Astrocyte of the spinal cord (primary cell): ENCODE data around the gene FDX1.
A peak's percentile ranks its signal among the peaks of the same experiment; 100 is the strongest.

Experiments used
- DNase-seq: peaks from one replicate; pipeline ENCODE4 v3.0.0; 2011; ENCODE audit warnings: low read depth, low spot score
- H3K4me3 ChIP-seq: 2 replicates; pipeline ENCODE4 v1.5.1; 2011; ENCODE audit warnings: low read depth, mild to moderate bottlenecking, low read length, moderate library complexity
- in situ Hi-C: cut with HindIII; loops from 2 replicates; pipeline ENCODE4 v1.10.0; 2017; ENCODE audit warnings: low sequenced_read_pairs
- TF ChIP-seq, protein P1 (sequence below): IDR thresholded peaks from 2 replicates; pipeline ENCODE4 v1.5.1; 2012; ENCODE audit warnings: low read depth, mild to moderate bottlenecking, low read length, inconsistent platforms

FDX1 gene

GRCh38 chr11:110490886-110491285 is 61.1 kb downstream of the FDX1 start:
- TF ChIP-seq, protein P1, sequence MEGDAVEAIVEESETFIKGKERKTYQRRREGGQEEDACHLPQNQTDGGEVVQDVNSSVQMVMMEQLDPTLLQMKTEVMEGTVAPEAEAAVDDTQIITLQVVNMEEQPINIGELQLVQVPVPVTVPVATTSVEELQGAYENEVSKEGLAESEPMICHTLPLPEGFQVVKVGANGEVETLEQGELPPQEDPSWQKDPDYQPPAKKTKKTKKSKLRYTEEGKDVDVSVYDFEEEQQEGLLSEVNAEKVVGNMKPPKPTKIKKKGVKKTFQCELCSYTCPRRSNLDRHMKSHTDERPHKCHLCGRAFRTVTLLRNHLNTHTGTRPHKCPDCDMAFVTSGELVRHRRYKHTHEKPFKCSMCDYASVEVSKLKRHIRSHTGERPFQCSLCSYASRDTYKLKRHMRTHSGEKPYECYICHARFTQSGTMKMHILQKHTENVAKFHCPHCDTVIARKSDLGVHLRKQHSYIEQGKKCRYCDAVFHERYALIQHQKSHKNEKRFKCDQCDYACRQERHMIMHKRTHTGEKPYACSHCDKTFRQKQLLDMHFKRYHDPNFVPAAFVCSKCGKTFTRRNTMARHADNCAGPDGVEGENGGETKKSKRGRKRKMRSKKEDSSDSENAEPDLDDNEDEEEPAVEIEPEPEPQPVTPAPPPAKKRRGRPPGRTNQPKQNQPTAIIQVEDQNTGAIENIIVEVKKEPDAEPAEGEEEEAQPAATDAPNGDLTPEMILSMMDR = no peak
- peak; percentile 20 for DNase-seq
- in situ Hi-C loops = no loop called here
- no peak overlapping the region for H3K4me3 ChIP-seq

- TF ChIP-seq, protein P1 = no peak
- in situ Hi-C loops = no loop called here
- no peak overlapping the region for H3K4me3 ChIP-seq
- no peak for DNase-seq
Observed at GRCh38 chr11:110491577-110492320, 62.0 kb downstream of the FDX1 start.

DNA sequence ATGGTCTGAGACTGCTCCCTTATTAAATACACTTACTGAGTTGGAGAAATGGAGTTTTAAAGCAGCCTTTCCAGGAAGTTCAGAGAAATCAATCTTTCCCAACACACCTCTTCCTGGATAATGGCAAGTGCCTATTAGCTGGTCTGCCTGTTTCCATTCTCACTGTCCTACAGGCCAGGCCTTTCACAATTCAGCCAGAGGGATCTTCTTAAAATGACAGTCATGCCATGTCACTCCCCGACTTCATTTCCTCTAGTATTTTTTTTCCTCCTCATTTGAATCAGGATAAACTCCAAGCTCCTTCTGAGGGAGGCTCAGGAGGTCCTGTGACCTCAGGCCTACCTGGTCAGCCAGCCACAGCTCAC is 62.6 kb downstream of the FDX1 start:
- no peak for DNase-seq
- TF ChIP-seq, protein P1 = no peak
- in situ Hi-C loops = no loop called here
- H3K4me3 ChIP-seq = no peak overlapping the region

- H3K4me3 ChIP-seq = no peak overlapping the region
- in situ Hi-C loops = no loop called here
- TF ChIP-seq, protein P1 = no peak
- DNase-seq = no peak
Observed at GRCh38 chr11:110493346-110493745, 63.6 kb downstream of the FDX1 start.

- TF ChIP-seq, protein P1 = no peak
- in situ Hi-C loops = no loop called here
- no peak for DNase-seq
- H3K4me3 ChIP-seq = no peak overlapping the region
Observed at GRCh38 chr11:110497231-110497978, 67.7 kb downstream of the FDX1 start.

- no peak for DNase-seq
- no peak overlapping the region for H3K4me3 ChIP-seq
- TF ChIP-seq, protein P1 = no peak
- in situ Hi-C loops = no loop called here
Observed at GRCh38 chr11:110501428-110501827, 71.7 kb downstream of the FDX1 start.
